GM06990 (cell line): Measurements from ENCODE around the gene CYP17A1.

Experiments used
- DNase-seq: peaks from one replicate; pipeline ENCODE4 v3.0.0-alpha.2; 2011; ENCODE audit not compliant: insufficient read length; ENCODE audit errors: extremely low read depth
- H3K27me3 ChIP-seq: replicated peaks from 2 replicates; pipeline ENCODE4 v1.6.0; 2011; ENCODE audit warnings: low read length; ENCODE audit not compliant: control insufficient read depth, insufficient read depth
- H3K36me3 ChIP-seq: 2 replicates; pipeline ENCODE4 v1.5.1; 2011; ENCODE audit warnings: low read length; ENCODE audit not compliant: control insufficient read depth, insufficient read depth
- H3K4me3 ChIP-seq: replicated peaks from 2 replicates; pipeline ENCODE4 v1.5.1; 2011; ENCODE audit warnings: low read depth, mild to moderate bottlenecking, control low read depth, low read length
- TF ChIP-seq, protein P1 (sequence below): IDR thresholded peaks from 2 replicates; pipeline ENCODE4 v1.5.1; 2011; ENCODE audit warnings: low read length, control low read depth, mild to moderate bottlenecking, inconsistent platforms; ENCODE audit not compliant: insufficient read depth, poor library complexity, severe bottlenecking

The CYP17A1 gene

DNA sequence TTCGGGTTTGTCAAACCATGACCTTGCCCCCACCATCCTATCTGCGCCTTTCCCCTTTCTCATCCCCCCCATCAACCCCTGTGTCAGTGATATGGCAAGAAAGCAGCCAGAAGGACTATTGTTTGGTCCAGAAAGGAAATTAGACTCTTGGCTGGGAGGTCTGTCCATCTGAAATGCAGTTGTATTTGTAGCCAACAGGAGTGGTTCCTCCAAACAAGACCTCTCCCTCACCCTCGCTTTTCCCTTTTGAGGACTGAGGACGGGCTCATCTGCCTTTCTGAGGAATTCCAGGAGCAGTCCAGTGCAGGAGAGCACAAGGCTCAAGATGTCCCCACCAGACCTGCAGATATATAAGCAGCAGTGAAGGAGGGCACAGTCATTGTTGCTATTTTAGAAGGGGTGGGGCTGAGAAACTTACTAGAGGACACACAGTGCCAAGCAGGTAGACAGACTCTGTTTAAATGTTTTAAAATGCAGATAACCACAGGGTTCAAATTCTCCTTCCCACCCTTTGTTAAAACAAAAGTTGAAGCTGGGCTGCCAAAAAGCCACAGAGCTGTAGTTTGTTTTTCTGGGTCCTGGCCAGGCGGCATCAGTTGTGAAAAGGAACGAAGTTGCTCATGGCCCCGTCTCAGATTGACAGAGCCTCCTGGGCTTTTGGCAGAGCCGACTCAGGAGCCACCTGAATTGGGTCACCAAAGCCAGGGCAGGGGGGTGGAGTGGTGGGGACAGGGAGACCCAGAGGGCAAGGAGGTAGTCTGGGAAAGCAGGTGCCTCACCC, 37.3 kb downstream of the CYP17A1 start:
- no peak for DNase-seq
- Histone ChIP-seq H3K4me3 (no peak overlapping the region), H3K27me3 (no peaks in the 10 kb centered on the region), H3K36me3 (peaks cover 10% of the 10 kb centered on the region)
- TF ChIP-seq, protein P1, sequence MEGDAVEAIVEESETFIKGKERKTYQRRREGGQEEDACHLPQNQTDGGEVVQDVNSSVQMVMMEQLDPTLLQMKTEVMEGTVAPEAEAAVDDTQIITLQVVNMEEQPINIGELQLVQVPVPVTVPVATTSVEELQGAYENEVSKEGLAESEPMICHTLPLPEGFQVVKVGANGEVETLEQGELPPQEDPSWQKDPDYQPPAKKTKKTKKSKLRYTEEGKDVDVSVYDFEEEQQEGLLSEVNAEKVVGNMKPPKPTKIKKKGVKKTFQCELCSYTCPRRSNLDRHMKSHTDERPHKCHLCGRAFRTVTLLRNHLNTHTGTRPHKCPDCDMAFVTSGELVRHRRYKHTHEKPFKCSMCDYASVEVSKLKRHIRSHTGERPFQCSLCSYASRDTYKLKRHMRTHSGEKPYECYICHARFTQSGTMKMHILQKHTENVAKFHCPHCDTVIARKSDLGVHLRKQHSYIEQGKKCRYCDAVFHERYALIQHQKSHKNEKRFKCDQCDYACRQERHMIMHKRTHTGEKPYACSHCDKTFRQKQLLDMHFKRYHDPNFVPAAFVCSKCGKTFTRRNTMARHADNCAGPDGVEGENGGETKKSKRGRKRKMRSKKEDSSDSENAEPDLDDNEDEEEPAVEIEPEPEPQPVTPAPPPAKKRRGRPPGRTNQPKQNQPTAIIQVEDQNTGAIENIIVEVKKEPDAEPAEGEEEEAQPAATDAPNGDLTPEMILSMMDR, result no peak

DNA sequence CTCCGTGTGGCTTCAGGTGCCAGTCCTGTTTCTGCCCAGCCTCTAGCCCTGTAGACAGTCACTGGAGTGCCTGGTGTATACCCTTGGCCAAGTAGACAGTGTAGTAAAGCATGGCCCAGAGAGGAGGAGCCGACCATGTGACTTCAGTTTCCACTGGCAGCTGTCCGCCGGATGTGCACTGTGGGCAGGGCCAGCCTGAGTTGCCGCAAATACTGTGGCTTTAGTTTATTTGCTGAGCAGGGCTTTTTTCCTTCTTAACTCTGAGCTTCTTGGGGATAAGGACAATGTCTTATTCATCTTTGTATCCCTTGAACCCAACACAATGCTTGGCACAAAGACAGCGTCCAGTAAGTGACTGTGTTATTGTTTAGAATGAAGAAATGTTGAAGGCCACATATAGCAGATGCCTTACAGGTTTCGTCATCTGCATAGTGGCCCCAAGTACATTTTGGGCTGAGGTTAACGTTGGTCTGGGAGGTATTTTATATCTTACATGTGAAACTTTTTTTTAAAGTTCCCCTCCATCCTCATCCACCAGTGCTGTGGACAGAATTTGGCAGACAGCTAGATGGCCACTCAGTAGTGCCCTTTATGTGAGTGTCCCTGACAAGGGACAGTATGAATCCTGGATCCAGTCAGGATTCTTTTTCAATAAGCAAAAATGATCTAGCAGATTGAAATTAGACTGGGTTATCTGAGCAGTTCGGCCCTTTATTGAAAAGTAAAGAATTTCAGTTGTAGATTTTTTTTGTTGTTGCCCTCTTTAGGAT, 40.6 kb downstream of the CYP17A1 start:
- peak; percentile 58 for DNase-seq
- Histone ChIP-seq H3K27me3 (no peaks in the 10 kb centered on the region), H3K4me3 (no peak overlapping the region), H3K36me3 (peaks cover 10% of the 10 kb centered on the region)
- TF ChIP-seq, protein P1, result no peak

DNA sequence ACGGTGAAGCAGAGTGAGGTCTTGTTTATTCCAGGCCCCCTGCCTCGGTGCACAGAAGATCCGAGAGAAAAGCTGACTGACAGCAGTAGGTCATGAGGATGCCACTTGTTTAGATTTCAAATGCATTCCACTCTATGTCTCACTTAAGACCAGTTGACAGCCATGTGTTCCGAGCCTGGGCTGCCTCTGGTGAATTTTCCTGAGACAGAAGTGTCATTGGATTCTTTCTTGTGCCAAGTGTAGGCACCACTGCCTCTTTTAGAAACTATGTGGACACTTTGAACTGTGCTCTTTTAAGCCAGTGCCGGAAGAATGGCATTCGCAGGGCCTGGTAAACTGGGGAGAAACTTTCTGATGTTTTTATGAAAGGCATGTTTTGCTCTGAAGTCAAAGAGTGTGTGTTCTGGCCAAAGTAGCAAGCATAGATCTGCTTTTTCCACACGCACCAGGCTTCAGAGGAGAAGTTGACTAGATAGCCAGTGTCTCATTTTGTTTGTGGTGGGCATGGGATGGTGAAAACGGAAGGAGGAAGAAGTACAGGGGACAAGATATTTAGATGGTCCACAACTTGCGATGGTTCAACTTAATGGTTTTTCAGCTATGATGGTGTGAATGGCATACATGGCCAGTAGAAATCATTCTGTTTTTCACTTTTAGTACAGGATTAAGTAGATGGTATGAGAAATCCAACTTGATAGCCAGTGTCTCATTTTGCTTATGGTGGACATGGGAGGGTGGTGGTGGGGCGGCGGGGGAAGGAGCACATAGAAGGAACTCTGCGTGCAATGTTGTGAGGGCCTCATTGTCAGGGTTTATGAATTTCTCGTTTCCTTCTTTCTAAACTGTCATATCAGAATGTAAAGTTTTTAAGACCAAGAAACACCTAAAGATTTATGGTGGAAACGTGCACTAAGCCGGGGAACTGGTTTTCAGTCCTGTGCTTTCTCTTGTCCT, 41.5 kb downstream of the CYP17A1 start:
- TF ChIP-seq, protein P1, result no peak
- no peak for DNase-seq
- Histone ChIP-seq H3K27me3 (no peaks in the 10 kb centered on the region), H3K4me3 (no peak overlapping the region), H3K36me3 (peaks cover 10% of the 10 kb centered on the region)

DNA sequence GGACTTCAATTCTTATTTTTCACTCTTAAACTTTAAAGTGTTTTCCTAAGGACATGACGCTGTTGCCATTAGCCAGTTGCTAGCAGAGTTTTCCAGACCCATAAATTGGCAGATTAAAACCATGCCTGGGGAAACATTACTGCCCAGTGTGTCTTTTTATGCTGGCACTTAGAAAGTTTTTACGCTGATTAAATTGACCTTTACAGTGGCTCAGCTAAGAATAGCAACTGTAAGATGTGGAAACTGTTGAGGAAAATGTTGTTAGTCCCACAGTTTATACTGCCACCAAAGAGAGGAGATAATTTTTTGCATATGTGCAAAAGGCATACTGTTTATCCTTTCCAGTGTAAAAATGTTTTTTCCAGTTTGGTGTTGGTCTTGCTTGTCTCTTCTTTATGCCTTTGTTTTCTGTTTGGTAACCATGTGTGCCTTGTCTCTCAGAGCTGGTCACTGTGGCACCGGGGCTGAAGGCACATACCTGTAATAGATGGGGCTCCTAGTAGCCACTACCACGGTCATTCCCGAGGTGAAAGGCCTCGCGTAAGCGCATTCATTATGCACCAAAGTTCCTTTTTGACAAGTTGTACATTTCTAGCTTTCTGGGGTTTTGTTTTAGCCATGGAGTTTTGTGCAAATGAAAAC, 45.3 kb downstream of the CYP17A1 start:
- Histone ChIP-seq H3K36me3 (no peaks in the 10 kb centered on the region), H3K4me3 (no peak overlapping the region), H3K27me3 (no peaks in the 10 kb centered on the region)
- TF ChIP-seq, protein P1, result no peak
- no peak for DNase-seq

DNA sequence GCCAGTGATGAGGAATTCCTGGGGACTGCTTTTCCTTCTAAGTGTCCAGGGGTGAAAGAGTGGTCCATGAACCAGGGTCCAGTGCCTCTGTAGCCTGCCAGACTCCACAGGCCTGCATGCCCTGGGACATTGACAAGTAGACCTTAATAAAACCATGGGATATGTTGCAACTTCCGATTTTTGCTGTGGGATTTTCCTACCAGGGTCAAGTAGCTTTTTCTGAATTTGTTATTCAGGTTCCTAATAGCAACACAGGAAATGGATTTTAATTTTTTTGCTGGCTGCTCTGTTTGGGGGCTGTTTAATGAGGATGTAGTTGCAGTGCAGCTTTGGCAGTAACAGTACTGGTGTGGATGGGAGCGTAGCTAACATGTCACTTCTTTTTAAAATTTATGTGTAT, 51.4 kb downstream of the CYP17A1 start:
- peaks cover 2% of the 10 kb centered on the region; the same call in 1 of the 2 replicates for H3K36me3 ChIP-seq
- no peak overlapping the region for H3K4me3 ChIP-seq
- no peak for DNase-seq
- no peaks in the 10 kb centered on the region for H3K27me3 ChIP-seq
- TF ChIP-seq, protein P1, result no peak
